NCI-H187 treated with DMSO at 0.1 percent for 48 hours (cell line): ENCODE measurements around the gene AGBL2.
"Not testable (repeated sequence)": the region's sequence is repeated elsewhere in the genome, so short reads cannot be mapped to it uniquely, and the experiment has no call there.

Source experiments
- DNase-seq: peaks from one replicate; lab custom pipeline; 2025; lab: John Stamatoyannopoulos, UW

AGBL2 gene, protein sequence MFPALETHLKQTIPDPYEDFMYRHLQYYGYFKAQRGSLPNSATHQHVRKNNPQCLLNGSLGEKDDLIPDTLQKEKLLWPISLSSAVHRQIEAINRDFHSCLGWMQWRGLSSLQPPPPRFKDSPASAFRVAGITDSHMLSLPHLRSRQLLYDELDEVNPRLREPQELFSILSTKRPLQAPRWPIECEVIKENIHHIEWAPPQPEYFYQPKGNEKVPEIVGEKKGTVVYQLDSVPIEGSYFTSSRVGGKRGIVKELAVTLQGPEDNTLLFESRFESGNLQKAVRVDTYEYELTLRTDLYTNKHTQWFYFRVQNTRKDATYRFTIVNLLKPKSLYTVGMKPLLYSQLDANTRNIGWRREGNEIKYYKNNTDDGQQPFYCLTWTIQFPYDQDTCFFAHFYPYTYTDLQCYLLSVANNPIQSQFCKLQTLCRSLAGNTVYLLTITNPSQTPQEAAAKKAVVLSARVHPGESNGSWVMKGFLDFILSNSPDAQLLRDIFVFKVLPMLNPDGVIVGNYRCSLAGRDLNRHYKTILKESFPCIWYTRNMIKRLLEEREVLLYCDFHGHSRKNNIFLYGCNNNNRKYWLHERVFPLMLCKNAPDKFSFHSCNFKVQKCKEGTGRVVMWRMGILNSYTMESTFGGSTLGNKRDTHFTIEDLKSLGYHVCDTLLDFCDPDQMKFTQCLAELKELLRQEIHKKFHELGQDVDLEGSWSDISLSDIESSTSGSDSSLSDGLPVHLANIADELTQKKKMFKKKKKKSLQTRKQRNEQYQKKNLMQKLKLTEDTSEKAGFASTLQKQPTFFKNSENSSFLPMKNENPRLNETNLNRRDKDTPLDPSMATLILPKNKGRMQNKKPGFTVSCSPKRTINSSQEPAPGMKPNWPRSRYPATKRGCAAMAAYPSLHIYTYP

DNA sequence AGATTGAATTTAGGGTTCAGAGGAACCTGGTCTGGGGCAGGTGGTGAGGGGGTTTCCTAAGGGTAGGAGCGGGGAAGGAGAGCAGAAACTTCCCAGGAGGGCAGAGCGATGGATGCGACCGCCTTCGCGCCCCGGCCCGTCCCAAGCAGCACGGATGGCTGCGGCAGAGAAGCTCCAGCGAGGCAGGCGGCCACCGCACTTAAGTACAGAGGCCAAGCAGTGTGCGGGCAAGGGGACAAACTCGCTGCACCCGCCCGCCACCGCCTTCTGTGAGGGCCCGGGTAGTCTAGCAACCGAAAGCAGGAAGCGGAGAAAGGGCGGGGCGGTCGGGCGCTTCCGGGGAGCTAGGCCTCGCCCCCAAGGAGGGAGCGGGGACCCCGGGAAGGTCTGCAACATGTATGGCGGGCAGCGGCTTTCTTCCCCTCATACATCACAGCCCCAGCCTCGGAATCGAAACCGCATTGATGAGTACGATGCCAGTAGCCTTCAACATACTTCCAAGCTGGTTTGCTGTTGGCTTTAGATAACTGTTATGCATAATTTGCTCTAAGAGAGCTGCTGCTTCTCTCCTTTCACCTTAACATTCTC, at the start of gene AGBL2:
Gene AGBL2, minus strand, starts transcription at position 288 of the 588 bp plus-strand sequence. CDS start 719 bp downstream, outside the sequence.
- peak; percentile 36 for DNase-seq

DNA sequence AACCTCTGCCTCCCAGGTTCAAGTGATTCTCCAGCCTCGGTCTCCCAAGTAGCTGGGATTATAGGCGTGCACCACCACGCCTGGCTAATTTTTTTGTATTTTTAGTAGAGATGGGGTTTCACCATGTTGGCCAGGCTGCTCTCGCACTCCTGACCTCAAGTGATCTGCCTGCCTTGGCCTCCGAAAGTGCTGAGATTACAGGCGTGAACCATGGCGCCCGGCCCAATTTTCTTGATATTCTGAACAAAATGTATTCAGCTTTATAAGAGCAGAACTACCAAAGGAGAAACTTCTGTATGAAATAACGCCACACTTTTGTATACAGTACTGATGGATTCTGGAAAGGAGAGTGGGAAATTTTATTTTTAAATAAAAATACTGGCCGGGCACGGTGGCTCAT, 44.1 kb upstream of the AGBL2 start:
- not testable (repeated sequence) for DNase-seq

DNA sequence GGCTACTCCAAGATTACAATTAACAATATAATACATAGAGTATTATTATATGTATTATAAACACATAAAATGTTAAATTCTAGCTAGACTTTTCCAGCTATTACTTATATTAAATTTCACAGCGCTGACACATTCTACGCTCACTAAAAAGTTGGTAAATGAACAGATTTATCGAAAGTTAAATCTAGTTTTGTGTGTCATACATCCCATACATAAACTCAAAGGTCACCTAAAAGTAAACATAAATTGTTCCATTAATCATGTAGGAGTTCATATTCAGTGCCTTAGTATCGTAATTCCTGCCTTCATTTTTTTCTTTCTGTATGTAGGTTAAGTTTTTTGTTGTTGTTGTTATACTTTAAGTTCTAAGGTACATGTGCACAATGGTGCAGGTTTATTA, 41.0 kb upstream of the AGBL2 start:
- no peak for DNase-seq

DNA sequence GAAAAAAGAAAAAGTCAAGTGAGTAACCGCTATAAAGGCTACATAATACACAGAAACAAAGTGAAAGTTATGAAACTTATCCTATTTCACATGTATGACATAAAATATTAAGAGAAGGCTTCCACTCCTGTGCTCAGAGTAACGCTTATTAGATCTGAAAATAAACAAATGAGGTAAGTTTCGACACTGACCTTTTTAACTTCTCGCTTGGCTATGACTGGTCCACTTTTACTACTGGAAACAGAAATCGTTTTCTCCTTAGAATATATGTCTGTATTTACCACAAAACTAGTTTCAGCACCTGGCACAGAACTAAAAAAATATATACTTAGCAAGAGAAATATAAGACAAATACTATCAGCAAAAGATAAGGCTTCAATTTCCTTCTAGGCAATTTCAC, 35.6 kb upstream of the AGBL2 start:
- DNase-seq = no peak

DNA sequence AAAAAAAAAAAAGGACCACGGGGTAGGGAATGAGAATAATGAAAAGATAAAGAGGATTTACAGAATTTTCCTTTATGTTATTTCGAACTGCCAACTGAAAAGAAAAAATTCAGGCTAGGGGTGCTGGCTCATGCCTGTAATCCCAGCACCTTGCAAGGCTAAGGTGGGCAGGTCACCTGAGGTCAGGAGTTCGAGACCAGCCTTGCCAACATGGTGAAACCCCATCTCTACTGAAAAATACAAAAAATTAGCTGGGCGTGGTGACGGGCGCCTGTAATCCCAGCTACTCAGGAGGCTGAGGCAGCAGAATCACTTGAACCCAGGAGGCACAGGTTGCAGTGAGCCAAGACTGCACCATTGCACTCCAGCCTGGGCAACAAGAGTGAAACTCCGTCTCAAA, 27.3 kb upstream of the AGBL2 start:
- DNase-seq = not testable (repeated sequence)

DNA sequence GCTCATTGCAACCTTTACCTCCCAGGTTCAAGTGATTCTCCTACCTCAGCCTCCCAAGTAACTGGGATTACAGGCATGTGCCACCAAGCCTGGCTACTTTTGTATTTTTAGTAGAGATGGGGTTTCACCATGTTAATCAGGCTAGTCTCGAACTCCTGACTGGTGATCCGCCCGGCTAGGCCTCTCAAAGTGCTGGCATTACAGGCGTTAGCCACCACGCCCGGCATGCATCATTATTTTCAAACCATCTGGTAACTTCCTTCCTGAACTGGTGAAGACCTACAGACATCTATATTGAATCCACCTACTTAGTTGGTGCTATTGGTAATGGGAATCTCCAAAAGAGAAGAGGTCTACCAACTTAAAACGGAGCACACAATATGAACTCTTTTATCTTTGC, 22.6 kb upstream of the AGBL2 start:
- DNase-seq = not testable (repeated sequence)

DNA sequence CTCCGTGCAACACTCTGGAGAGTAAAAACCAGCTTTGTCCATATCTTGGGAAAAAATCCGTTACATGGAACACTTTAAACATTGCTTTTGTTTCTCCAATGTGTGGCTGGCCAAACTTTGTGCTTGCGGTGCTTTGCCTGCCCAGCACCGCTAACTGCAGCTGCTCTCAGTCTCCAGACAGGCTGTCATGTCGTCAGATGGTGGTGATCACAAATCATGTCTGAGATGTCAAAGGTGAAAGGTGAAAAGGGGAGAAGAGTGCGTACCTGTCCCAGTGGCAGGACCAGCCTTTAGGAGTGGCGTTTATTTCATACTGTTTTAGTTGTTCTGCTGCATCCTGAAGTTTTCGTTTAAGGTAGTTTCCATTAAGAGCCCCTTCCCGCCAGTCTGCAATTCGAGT, 17.1 kb upstream of the AGBL2 start:
- no peak for DNase-seq

DNA sequence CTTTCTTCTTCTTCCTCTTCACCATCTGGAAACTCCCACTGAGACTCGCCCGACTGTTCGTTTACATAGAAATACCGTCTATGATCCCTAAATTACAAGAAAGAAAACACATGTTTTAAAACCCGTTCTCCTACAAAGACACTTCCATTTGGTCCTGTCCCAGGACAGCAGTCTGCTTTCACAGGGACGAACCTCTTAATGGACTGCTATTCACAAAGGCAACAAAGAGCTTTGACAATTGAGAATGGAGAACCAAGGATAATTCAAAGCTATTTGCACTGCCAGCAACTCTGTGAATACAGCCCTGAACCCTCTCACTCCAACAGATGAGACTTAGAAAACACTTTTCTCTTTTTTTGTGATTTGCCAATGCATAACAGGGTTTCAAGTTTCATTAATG, 16.3 kb upstream of the AGBL2 start:
- no peak for DNase-seq

DNA sequence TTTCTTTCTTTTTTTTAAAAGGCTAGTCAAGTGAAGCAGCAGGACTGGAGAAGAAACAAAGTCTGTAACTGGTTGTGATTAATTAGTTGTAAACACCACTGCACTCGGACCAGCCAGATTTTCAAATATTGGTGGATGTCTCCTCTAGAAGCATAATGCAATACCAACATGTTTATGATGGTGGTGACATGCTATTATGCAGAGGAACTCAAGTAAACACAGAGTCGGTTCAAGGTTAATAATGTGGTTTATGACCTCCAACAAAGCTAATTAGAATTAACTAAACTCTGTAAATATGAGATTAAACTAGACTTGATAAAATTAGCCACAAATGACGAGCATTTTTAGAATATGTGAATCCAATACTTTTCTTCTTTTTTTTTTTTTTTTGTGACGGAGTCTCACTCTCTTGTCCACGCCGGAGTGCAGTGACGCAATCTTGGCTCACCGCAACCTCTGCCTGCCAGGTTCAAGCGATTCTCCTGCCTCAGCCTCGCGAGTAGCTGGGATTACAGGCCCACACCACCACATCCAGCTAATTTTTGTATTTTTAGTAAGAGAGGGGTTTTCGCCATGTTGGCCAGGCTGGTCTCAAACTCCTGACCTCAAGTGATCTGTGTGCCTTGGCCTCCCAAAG, 11.8 kb upstream of the AGBL2 start:
- no peak for DNase-seq

DNA sequence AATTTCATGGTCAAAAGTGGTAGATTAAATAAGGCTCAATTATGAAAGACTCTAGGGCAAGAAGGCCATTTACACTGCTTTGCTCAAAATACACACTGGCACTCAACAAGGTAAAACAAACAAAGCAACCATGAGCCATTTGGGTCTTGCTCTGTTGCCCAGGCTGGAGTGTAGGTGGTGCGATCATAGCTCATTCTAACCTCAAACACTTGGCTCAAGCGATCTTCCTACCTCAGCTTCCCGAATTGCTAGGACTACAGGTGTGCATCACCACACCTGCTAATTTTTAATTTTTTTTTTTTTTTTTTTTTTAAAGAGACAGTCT, 10.9 kb upstream of the AGBL2 start:
- DNase-seq = no peak

DNA sequence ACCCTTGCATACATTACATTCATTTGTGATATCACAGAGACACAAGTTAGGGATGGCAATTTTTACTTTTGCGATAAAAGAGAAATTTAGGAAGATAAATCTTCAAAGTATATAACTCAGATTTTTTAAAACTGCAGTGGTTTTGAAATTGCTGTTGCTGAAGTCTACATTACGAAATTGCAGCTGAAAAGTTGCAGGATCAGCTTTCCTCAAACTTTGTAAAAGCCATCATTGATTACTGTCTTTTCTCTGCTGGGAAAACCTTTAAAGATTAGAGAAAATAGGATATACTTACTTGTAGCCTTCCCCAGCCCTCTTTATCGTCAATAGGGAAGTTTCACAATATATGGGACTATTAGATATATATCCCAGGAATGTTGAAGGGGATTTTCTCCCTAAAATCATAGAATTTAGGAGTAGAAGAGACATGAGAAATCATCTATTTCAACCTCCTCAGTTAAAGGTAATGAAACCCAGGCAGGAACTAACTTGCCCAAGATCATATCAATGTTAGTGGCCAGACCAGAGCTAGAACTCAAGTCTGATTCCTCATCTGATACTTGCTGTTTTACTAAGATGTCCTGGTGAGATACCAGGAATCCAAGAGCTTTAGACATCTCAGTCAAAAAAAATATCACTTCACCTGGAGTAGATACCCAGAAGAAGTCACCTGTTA, 10.4 kb upstream of the AGBL2 start:
- no peak for DNase-seq

DNA sequence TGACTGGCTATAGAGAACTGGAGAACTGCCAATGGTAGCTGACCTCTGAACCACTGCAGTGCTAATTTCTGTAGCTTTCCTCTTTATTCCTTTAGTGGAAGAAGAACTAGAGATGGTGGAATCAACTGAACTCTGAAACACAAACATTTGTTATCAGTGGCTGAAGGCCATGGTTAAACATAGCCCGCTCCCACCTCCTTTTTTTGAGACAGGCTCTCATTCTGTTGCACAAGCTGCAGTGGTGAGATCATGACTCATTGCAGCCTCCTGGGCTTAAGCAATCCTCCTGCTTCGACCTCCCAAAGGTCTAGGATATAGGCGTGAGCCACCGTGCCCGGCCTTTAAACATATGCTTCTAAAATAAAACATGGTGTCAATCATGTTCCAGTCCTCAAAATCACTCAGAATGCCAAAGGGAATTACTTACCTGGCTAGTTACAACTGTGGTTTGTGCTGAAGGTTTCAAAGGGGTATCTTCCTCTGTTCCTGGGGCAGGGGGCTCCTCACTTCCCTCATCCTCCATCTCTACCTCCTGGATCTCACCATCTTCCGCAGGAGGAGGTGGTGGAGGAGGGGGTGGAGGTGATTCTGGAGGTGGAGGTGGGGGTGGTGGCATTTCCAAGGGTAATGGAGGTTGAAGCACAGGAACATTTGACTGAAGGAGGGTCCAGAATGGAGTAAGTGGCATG, 9.0 kb upstream of the AGBL2 start:
- DNase-seq = no peak

DNA sequence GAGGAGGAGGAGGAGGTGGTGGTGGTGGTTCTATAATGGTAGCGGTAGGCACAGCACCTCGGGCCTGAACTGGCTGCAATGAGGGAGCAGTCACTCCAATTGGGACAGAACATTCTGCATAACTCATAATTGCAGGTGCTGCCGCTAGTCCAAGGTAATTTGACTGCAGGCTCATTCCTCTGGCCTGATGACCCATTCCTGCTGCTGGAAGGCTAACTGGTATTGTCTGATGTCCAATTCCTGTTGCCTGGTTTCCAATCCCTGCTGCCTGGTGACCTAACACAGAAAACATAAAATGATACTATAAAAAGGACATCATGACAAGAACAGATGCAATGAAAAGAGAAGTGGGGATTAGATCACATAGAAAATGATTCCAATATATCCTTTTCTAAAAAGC, 7.9 kb upstream of the AGBL2 start:
- DNase-seq = no peak

DNA sequence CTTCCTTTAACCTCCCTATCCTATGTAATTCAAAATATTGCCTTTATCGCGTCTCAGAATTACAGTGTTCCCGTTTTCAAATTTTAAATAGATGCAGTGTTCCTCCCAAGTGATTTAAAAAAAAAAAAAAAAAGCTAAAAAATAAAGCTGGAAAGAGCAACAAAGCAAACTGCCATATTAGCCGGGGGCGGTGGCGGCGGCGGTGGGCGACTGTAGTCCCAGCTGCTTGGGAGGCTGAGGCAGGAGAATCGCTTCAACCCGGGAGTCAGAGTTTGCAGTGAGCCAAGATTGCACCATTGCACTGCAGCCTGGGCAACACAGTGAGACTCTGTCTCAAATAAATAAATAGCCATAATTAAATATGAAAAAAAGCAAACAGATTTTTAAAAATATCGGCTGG, 5.5 kb upstream of the AGBL2 start:
- DNase-seq = no peak

DNA sequence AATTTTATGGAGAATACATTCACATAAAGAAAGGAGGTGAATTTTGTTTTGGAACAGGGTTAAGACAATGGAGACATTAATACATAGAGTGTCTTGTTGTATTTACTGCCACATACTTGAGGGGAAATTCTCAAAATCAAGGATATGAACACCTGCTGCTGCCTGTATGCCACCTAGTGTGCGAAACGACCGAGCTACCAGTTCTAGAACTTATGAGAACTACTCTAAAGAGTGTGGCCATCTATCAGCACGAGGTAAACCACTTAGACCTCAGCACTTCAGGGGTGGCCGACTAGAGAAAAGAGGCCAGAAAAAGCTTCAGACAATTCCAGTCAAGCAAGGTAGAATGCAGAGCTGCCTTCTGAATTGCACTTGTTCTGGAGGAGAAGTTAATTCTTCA, 1.5 kb upstream of the AGBL2 start:
- no peak for DNase-seq

DNA sequence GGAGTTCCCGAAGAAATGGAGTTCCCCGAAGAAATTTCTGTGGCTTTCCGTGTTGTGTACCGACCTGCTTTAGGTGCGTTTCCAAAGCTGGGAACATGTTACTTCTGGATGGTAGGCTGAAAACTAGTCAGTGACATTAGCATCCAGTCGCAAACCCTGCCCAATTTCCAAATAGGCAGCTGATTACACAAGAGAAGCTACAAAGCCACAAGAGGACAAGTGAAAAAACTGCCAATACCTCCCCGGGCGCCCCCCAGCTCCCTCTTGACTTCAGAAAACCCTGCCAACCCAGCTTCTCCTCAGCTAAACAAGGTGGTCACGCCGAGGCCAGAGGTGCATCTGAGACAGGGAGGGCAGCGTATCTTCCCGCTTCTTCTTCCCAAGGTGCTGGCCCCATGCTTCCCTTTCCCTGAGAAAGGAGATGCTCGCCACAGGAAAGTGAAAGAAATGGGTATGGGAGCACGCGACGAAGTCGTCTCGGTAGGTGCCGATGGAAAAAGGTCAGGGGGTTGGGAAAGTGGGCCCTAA, 551 bp downstream of the AGBL2 start:
- no peak for DNase-seq

DNA sequence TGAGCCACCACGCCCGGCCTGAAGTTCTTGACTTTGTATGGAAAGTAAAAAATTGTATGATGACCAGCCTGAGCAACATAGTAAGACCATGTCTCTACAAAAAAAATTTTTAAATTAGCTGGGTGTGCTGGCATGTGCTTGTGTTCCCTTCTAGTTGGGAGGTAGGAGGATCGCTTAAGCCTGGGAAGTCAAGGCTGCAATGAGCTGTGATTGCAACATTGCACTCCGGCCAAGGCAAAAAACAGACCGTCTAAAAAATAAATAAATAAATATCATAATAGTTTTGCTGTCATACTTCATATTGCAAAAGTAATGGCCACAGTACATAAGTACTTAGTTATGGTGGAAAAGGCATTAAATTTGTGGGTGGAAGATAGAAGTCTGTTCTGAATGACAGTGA, 3.4 kb downstream of the AGBL2 start:
- DNase-seq = no peak

DNA sequence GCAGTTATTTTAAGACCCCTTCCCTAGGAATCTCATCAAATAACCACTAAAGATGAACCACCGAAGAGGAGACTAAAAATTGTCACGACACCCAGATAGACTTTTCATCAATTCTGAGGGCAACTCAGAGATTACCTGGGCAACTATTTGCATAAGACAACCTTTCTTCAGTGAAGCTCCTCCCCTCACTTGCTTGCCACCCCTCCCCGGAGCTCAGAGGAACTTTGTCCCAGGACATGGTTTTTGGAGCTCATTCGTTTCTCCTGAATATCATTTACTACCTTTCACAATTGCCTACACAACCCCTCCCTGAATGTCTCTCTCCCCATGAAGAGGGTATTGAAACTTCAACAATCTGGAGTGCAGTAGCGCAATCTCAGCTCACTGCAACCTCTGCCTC, 3.9 kb downstream of the AGBL2 start:
- no peak for DNase-seq

DNA sequence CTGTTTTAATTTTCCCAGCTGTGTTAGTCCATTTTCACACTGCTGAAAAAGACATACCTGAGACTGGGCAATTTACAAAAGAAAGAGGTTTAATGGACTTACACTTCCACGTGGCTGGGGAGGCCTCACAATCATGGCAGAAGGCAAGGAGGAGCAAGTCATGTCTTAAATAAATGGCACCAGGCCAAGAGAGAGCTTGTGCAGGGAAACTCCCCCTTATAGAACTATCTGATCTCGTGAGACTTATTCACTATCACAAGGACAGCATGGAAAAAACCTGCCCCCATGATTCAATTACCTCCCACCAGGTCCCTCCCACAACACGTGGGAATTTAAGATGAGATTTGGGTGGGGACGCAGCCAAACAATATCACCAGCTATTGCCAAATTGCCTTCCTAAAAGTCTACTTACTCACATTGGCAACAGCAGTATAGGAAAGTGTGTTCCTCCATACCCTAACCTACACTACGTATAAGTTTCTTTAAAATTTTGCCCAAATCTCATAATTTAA, 7.8 kb downstream of the AGBL2 start:
- not testable (repeated sequence) for DNase-seq

DNA sequence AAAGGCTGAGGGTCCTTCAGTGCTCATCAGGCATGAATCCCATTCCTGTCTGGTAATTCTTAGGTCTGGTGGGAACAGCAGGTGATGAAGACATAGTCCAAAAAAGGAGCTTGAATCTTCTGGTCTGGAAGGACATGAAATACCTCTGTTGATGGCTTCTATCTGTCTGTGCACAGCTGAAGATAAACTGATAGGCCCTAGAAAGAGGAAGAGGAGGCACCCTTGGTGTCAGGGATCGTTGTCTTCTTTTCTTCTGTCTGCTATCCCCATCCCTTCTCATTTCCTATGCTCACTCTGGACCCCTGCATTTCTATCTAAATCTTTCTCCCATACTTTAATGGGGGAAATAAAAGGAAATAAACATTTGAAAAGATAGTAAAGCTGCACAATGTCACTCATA, 9.4 kb downstream of the AGBL2 start:
- DNase-seq = no peak

DNA sequence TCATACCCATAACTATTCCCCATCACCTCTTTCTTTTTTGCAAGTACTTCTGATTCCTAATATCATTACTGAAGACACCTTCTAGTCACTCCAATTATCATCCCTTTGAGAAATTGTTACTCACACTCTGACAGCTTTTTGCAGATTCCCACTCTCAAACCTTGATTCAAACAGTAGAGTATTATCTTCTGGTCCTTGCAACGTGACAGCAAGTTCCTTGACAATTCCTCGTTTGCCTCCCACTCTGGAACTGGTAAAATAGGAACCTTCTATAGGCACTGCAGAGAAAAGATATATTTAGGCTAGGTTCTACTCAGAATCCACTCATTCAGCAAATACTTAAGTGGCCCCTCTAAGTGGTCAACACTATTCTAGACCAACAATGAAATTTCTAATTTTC, 23.2 kb downstream of the AGBL2 start:
- no peak for DNase-seq
